HG02763 (cell line): ENCODE data around the gene MYBPC2.
"Not testable (repeated sequence)": the region's sequence is repeated elsewhere in the genome, so short reads cannot be mapped to it uniquely, and the experiment has no call there.

Source experiments
- ATAC-seq: cut with Tn5 transposase; IDR thresholded peaks from one replicate; pipeline ENCODE4 v1.9.1; 2021; ENCODE audit warnings: mild to moderate bottlenecking, moderate library complexity; ENCODE audit not compliant: unreplicated experiment

The MYBPC2 gene

DNA sequence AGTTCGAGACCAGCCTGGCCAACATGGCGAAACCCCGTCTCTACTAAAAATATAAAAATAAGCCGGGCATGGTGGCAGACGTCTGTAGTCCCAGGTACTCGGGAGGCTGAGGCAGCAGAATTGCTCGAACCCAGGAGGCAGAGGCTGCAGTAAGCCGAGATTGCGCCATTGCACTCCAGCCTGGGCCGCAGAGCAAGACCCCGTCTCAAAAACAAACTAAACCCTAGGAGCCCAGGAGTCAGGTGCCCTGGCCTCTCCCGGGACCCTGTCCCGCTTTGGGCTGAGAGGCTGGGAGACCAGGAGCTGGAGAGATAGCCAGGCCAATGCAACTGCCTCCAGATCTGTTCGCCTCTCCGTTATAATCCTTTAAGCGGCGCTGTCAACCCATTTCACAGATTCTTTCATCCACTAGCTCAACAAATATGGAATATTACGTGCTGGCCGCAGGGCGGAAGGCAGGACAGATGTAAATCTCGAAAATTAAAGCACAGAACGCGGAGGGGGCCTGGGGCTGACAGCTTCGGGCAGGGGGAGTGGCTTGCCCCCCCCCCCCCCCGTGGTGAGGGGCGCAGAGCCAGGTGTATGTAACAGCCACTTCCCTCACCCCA lies 5.3 kb upstream of the MYBPC2 start:
- ATAC-seq: no peak

- ATAC-seq: no peak
Measured at GRCh38 chr19:50427997-50428425, 4.7 kb upstream of the MYBPC2 start.

- no peak for ATAC-seq
Measured at GRCh38 chr19:50428772-50429463, 3.8 kb upstream of the MYBPC2 start.

GRCh38 chr19:50430888-50431342 lies 1.8 kb upstream of the MYBPC2 start:
- ATAC-seq: no peak

- peak; percentile 75 for ATAC-seq
Measured at GRCh38 chr19:50431343-50432220, 1.1 kb upstream of the MYBPC2 start.

GRCh38 chr19:50433201-50434180 lies 799 bp downstream of the MYBPC2 start:
- ATAC-seq: no peak

DNA sequence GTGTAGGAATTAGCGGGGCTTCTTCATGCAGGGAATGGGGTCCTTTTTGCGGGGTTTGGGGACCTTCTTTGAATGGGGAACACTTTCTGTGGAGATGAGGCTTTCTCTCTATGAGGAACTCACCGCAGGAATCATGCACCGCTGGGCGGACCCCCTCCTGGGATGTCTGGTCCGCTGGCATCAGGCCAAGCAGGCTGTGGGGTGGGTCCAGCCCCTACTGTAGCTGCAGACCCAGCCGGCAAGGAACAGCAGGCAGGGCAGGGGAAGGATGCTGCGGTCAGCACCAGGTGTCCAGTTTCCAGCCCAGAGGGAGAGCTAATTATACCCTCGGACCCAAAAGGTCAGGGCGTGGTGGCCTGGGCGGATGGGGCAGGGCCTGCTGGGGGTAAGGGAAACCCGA lies 1.8 kb downstream of the MYBPC2 start:
- ATAC-seq: no peak

DNA sequence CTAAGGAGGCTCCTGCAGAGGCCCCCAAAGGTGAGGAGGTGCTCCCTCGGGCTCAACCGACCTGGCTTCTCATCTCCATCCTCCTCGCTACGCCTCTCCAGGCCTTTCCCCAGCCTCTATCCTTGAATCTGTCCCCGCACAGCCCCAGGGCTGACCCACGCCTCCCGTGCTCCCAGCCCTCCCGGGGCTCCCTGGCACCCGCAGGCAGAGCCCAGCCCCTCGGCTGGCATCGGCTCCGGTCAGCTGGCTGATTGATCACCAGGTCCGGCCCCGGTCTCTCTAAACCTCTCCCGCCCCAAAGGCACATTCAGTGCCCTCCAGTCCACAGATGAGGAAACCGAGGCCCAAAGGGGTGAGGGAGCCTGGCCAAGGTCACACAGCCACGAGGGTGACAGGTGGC lies 2.5 kb downstream of the MYBPC2 start:
- ATAC-seq: no peak

- ATAC-seq: no peak
Measured at GRCh38 chr19:50435627-50436026, 2.9 kb downstream of the MYBPC2 start.

GRCh38 chr19:50437862-50438449 lies 5.3 kb downstream of the MYBPC2 start:
- no peak for ATAC-seq

- not testable (repeated sequence) for ATAC-seq
Measured at GRCh38 chr19:50439130-50439529, 6.4 kb downstream of the MYBPC2 start.

DNA sequence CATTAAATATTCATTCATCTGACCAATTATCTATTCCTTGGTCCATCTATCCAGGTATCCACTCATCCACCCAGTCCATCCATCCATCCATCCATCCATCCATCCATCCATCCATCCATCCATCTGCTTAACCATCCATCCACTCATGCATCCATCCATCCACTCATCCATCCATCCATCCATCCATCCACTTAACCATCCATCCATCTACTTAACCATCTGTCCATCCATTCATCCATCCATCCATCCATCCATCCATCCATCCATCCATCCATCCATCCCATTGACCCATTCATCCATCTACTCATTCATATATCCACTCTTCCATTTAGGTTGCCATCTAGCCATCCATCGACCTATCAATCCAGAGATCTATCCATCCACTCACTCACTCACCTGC lies 11.4 kb downstream of the MYBPC2 start:
- ATAC-seq: no peak

DNA sequence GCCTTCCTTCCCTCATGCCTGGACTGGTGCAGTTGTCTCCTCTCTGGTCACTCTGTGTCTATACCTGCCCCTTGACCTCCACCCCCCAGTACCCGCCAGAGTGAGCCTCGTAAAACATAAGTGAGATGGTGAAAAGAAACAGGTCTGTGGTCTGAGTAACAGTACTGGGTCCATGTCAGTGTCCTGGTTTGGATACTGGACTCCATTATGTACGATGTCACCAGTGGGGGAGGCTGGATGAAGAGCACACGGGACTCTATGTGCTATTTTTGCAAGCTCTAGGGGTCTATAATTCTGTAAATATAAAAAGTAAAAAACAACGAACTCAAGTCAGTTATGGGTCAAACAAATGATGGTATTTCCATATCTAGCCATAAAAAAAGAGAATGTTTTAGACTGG lies 14.4 kb downstream of the MYBPC2 start:
- no peak for ATAC-seq

GRCh38 chr19:50447750-50448149 lies 15.1 kb downstream of the MYBPC2 start:
- no peak for ATAC-seq

DNA sequence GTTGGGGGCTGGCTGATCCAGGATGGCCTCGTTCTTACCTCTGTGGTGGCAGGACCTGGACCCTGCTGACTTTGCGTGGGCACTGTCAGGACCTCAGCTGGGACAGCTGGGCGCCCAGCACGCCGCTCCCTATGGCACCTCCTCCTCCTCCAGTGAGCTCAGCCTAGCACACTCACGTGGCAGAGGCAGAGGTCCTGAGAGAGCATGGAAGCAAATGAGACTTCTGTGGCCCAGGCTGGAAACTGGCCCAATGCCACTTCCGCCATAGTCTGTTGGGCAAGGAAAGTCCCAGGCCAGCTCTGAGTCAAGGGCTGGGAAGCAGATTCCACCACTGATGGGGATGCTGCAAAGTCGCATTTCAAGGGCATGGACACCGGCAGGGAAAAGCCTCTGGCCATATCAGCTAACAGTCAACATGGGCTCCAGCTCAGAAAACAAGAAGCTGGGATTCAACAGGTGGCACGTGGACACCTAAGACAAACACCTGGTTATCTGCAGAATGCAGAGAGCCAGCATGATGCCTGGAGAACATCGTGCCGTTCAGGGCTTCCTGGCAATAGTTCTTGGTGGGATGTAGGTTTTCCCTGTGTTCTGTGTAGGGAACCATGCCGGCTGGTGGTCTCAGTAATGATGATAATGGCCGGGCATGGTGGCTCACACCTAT lies 16.7 kb downstream of the MYBPC2 start:
- no peak for ATAC-seq

- ATAC-seq: no peak
Measured at GRCh38 chr19:50450369-50451222, 17.9 kb downstream of the MYBPC2 start.

DNA sequence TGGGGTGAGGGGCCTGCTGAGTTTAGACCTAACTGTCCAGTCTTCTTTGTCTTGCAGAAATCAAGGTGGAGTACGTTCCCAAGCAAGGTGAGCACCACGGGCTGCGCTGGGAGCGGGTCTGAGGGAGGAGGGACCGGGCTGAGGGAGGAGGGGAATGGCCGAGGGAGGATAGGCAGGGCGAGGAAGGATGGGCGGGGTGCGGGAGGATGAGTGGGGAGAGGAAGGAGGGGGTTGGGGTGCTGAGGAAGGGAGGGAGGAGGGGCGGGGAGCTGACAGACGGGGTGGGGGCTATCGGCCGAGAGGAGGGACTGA lies 18.5 kb downstream of the MYBPC2 start:
- no peak for ATAC-seq

GRCh38 chr19:50453243-50453642 lies 20.6 kb downstream of the MYBPC2 start:
- no peak for ATAC-seq

- no peak for ATAC-seq
Measured at GRCh38 chr19:50455992-50456391, 23.3 kb downstream of the MYBPC2 start.
